ENCODE data around the gene KCNV2.

KCNV2 gene

DNA sequence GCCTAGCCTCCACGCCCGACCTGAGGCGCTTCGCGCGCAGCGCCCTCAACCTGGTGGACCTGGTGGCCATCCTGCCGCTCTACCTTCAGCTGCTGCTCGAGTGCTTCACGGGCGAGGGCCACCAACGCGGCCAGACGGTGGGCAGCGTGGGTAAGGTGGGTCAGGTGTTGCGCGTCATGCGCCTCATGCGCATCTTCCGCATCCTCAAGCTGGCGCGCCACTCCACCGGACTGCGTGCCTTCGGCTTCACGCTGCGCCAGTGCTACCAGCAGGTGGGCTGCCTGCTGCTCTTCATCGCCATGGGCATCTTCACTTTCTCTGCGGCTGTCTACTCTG, 1.4 kb downstream of the KCNV2 start:
- TF ChIP-seq, protein P1, sequence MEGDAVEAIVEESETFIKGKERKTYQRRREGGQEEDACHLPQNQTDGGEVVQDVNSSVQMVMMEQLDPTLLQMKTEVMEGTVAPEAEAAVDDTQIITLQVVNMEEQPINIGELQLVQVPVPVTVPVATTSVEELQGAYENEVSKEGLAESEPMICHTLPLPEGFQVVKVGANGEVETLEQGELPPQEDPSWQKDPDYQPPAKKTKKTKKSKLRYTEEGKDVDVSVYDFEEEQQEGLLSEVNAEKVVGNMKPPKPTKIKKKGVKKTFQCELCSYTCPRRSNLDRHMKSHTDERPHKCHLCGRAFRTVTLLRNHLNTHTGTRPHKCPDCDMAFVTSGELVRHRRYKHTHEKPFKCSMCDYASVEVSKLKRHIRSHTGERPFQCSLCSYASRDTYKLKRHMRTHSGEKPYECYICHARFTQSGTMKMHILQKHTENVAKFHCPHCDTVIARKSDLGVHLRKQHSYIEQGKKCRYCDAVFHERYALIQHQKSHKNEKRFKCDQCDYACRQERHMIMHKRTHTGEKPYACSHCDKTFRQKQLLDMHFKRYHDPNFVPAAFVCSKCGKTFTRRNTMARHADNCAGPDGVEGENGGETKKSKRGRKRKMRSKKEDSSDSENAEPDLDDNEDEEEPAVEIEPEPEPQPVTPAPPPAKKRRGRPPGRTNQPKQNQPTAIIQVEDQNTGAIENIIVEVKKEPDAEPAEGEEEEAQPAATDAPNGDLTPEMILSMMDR (IDR thresholded peaks at IDR 0.05; ENCODE audit: low read depth, low read length): no peak
- no peak overlapping the region for H3K4me3 ChIP-seq (ENCODE audit: low read depth, low read length)

DNA sequence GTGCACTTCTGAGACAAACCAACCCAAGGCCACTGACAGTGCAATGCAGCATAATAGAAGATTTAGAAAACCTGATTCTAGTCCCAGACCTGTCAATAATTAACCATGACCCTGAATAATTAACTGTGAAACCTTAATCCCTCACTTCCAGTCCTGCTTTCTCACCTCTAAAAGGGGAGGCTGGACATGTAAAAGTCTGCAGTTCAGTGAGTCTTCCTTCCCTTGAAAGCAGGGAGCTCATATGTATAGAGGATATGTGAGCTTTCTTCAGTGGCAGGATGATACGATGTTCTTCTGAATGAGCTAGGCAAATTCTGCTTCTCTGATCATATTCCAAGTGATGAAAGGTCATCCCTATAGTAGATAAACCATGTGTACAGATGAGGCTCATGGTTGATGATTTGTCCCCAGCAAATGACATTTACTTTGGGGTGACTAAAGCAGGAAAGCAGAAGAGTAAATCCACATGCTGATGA, 2.9 kb downstream of the KCNV2 start:
- TF ChIP-seq, protein P1 (IDR thresholded peaks at IDR 0.05; ENCODE audit: low read depth, low read length): no peak
- no peak overlapping the region for H3K4me3 ChIP-seq (ENCODE audit: low read depth, low read length)

DNA sequence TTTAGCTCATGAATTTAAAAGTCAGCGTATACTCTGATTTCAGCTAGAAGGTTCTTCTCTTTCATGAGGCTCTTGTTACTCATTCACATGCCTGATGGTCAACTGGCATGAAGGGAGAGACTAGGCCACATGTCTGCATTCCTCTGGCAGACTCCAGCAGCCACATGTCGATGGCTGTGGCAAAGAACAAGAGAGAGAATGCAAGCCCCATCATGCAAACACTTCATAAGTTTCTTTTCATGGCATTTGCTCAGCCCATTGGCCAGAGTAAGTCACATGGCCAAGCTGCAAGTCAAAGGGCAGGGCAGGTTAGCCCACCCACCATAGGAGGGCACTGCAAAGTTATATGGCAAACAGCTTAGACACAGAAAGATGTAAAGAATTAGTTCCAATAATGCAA, 5.4 kb downstream of the KCNV2 start:
- TF ChIP-seq, protein P1 (IDR thresholded peaks at IDR 0.05; ENCODE audit: low read depth, low read length): no peak
- H3K4me3 ChIP-seq (ENCODE audit: low read depth, low read length): no peak overlapping the region

DNA sequence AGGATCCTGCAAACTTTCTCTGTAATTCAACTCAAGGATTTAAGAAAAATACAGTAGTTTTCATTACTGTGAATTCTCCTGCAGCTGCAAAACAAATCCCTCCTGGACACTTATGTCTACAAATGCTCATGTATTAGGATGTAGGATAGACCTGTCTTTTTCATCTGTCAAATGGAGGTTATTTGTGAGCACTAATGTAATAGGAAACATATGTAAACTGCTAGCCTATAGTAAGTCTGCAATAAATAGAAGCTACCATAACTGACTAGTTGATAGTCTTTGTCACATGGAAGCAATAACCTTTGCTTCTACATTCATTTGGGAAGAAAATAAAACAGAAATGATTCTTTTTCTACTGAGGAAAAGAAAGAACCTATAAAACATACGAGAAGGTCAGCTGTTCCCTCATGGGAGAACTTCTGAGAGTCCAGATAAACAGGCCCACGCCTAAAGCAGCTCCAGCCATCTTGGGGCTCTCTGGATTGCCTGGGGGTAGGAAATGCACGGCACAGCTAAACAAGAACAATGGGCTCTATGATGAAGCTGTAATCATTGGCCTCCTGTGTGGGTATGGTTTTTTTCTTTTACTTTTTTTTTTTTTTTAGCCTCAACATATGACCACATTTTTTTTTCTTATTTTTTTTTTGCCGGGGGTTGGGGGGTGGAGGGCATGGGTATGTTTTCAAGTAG, 6.2 kb downstream of the KCNV2 start:
- no peak overlapping the region for H3K4me3 ChIP-seq (ENCODE audit: low read depth, low read length)
- TF ChIP-seq, protein P1 (IDR thresholded peaks at IDR 0.05; ENCODE audit: low read depth, low read length): no peak

DNA sequence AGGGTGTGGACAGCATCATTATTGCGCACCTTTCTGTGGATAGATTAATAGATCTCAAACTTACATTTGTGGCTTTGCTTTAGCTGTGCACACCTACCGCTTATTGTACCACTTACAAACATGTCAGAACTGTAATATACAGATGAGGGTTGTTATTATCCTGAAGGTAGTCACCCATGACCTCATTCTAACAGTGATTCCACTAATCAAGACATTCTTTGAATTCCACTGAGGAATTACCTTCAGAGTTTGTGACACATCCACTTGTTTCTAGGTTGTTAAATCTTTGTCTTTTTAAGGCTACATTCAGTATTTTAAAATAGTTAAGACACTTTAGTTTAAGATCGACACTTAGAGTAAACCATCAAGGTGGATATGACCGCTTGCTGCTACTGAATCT, 7.8 kb downstream of the KCNV2 start:
- no peak overlapping the region for H3K4me3 ChIP-seq (ENCODE audit: low read depth, low read length)
- TF ChIP-seq, protein P1 (IDR thresholded peaks at IDR 0.05; ENCODE audit: low read depth, low read length): no peak

DNA sequence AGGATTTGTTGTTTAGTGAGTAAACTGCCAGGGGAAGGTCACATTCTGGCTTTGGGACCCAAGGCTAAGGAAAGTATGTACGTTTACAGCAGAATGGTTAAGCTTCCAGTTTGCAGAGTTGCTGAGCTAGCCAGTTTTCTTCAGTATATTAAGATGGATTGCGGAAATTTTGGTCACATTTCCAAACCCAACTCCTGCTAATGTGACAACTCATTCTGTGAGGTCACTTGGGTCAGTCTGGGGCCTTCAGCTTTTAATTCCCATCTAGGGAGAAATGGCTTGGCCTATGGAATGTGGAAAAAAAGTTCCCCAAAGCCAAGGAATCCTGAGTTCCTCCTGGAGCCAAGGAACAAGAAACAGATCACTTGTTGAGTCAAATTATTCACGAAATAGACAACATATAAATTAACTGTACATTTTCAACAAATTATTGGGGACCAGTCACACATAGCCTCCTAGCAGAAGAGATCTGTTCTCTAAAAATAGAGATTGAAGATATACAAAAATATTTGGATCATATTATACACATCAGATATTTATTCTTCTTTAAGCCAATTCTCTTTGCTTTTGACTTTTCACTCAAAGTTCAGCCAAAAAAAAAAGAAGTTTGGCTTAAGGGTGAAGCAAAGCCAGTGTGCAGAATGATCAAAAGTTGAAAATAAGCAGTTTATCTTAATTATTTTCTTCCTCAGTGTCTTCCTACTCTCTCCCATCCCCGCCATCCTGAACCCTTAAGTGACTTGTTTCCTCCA, 8.8 kb downstream of the KCNV2 start:
- H3K4me3 ChIP-seq (ENCODE audit: low read depth, low read length): no peak overlapping the region
- TF ChIP-seq, protein P1 (IDR thresholded peaks at IDR 0.05; ENCODE audit: low read depth, low read length): no peak

DNA sequence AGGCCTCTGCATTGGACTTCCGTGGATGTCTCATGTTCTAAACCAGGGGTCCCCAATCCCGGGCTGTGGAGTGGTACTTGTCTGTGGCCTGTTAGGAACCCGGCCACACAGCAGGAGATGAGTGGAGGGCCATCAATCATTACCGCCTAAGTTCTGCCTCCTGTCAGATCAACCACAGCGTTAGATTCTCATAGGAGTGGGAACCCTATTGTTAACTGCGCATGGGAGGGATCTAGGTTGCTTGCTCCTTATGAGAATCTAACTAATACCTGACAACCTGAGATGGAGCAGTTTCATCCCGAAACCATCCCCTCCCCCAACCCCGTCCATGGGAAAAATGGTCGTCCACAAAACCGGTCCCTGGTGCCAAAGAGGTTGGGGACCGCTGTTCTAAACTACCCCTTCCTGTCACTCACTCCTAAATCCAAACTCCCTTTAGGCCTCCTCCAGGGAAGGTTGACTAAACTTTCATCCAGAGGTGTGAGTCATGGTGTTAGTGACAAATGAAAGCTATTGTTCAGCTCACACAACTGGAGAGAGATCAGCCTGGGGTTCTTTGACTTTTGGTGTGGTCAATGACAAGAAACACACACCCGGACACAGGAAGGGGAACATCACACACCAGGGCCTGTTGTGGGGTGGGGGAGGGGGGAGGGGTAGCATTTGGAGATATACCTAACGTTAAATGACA, 9.5 kb downstream of the KCNV2 start:
- no peak overlapping the region for H3K4me3 ChIP-seq (ENCODE audit: low read depth, low read length)
- TF ChIP-seq, protein P1 (IDR thresholded peaks at IDR 0.05; ENCODE audit: low read depth, low read length): no peak
